Activated CD8-positive, alpha-beta T cell treated with anti-CD3 and anti-CD28 coated beads for 36 hours (primary cell): ENCODE data around the gene CIITA. TPM values are rescaled to one million over a fixed set of nuclear protein-coding genes. Genes with fewer than 3 reads are reported as not detected.

Source experiments
- ATAC-seq: fragments of 200-7000 bp; cut with Tn5 transposase; one replicate; pipeline ENCODE4 v1.10.0; 2021; ENCODE audit warnings: mild to moderate bottlenecking, moderate library complexity
- CTCF ChIA-PET: fragments of 350-600 bp; sonication (Branson Sonifier 250); formaldehyde crosslinking; loops from one replicate; lab custom pipeline; 2021; ENCODE audit warnings: antibody characterized with exemption; lab: Charles Lee
- POLR2A ChIA-PET: fragments of 350-600 bp; sonication (Branson Sonifier 250); formaldehyde crosslinking; loops from one replicate; lab custom pipeline; 2021; ENCODE audit warnings: antibody characterized with exemption; lab: Charles Lee
- DNase-seq: peaks from one replicate; pipeline ENCODE4 v3.0.0-alpha.2; 2020
- H3K27ac Mint-ChIP-seq: one replicate; pipeline ENCODE4 v1.8.0; 2021; ENCODE audit warnings: mild to moderate bottlenecking, mixed read lengths
- H3K27me3 Mint-ChIP-seq: one replicate; pipeline ENCODE4 v1.8.0; 2021; ENCODE audit warnings: mixed read lengths
- H3K36me3 Mint-ChIP-seq: one replicate; pipeline ENCODE4 v1.8.0; 2021; ENCODE audit warnings: low read depth, mixed read lengths
- H3K4me1 Mint-ChIP-seq: one replicate; pipeline ENCODE4 v1.8.0; 2021; ENCODE audit warnings: low read depth, mixed read lengths
- H3K4me3 Mint-ChIP-seq: one replicate; pipeline ENCODE4 v1.8.0; 2021; ENCODE audit warnings: mild to moderate bottlenecking, moderate library complexity, mixed read lengths
- H3K9me3 Mint-ChIP-seq: one replicate; pipeline ENCODE4 v1.8.0; 2021; ENCODE audit warnings: mixed read lengths
- CTCF ChIP-seq: fragments of 200-600 bp; IDR thresholded peaks from one replicate; pipeline ENCODE4 v1.8.0; 2022; ENCODE audit warnings: antibody characterized with exemption, mild to moderate bottlenecking
- intact Hi-C: fragments of 100-400 bp; cut with micrococcal nuclease; formaldehyde crosslinking; loops from one replicate; pipeline ENCODE4 v1.10.0; 2022
- total RNA-seq, 2 experiments: library from RNA; stranded (reverse); gene quantifications; one replicate each; pipeline ENCODE4 v1.2.3, GENCODE V29; 2021

Gene CIITA
- total RNA-seq, 2 experiments from 2014 or later: 4.4 to 5.3 TPM

GRCh38 chr16:10859658-10860057 lies 17.3 kb upstream of the CIITA start:
- Mint-ChIP-seq H3K4me1 (no peaks in the 10 kb centered on the region), H3K4me3 (no peak overlapping the region), H3K27ac (no peak overlapping the region), H3K27me3 (peaks cover 3% of the 10 kb centered on the region), H3K9me3 (peaks cover 8% of the 10 kb centered on the region), H3K36me3 (no peaks in the 10 kb centered on the region)
- intact Hi-C loops: no loop called here
- TF ChIP-seq CTCF: no peak
- ChIA-PET POLR2A (no interaction called here), CTCF (interaction anchor here (1.7 kb wide), 1 partner anchor 59 kb away, joined by 4 read pairs; no protein-coding TSS in a partner anchor)
- DNase-seq: no peak
- no peak for ATAC-seq

GRCh38 chr16:10862438-10862837 lies 14.6 kb upstream of the CIITA start:
- ATAC-seq (no peak), DNase-seq (no peak)
- Mint-ChIP-seq H3K27me3 (peaks cover 7% of the 10 kb centered on the region), H3K36me3 (no peaks in the 10 kb centered on the region), H3K27ac (no peak overlapping the region), H3K4me1 (no peaks in the 10 kb centered on the region), H3K4me3 (no peak overlapping the region), H3K9me3 (peaks cover 8% of the 10 kb centered on the region)
- ChIA-PET POLR2A (no interaction called here), CTCF (interaction anchor here (0.9 kb wide), 1 partner anchor 341 kb away, joined by 3 read pairs; no protein-coding TSS in a partner anchor)
- TF ChIP-seq CTCF: no peak
- intact Hi-C loops: no loop called here

- TF ChIP-seq CTCF: no peak
- H3K4me3 Mint-ChIP-seq: no peak overlapping the region
- no peaks in the 10 kb centered on the region for H3K36me3 Mint-ChIP-seq
- peaks cover 11% of the 10 kb centered on the region for H3K27me3 Mint-ChIP-seq
- intact Hi-C loops: no loop called here
- POLR2A ChIA-PET: interaction anchor here (0.7 kb wide), 1 partner anchor 335 kb away, joined by 3 read pairs; no protein-coding TSS in a partner anchor
- H3K4me1 Mint-ChIP-seq: peaks cover 30% of the 10 kb centered on the region
- H3K27ac Mint-ChIP-seq: no peak overlapping the region
- ATAC-seq (no peak), DNase-seq (no peak)
- CTCF ChIA-PET: no interaction called here
- H3K9me3 Mint-ChIP-seq: no peaks in the 10 kb centered on the region
Observed at GRCh38 chr16:10865991-10866966, 10.7 kb upstream of the CIITA start.

DNA sequence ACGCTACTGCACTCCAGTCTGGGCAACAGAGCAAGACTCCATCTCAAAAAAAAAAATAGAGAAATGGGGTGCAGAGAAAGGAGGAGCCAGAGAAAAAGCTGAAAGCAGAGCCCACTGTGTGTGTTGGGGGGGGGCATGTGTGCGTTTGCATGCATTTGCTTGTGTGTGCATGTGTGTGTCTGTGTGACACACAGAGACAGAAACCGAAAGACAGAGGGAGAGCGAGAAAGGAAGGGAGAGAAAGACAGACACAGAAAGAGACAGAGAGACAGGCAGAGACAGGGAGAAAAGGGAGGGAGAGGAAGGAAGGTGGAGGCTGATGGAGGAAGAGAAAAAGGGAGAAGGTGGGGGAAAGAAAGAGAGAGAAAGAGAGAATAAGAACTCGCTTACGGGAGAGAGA lies 9.8 kb upstream of the CIITA start:
- Mint-ChIP-seq H3K36me3 (no peaks in the 10 kb centered on the region), H3K27me3 (peaks cover 12% of the 10 kb centered on the region), H3K27ac (no peak overlapping the region), H3K4me1 (peaks cover 36% of the 10 kb centered on the region), H3K9me3 (no peaks in the 10 kb centered on the region), H3K4me3 (no peak overlapping the region)
- ChIA-PET POLR2A (no interaction called here), CTCF (no interaction called here)
- intact Hi-C loops: no loop called here
- TF ChIP-seq CTCF: no peak
- DNase-seq: no peak
- no peak for ATAC-seq

DNA sequence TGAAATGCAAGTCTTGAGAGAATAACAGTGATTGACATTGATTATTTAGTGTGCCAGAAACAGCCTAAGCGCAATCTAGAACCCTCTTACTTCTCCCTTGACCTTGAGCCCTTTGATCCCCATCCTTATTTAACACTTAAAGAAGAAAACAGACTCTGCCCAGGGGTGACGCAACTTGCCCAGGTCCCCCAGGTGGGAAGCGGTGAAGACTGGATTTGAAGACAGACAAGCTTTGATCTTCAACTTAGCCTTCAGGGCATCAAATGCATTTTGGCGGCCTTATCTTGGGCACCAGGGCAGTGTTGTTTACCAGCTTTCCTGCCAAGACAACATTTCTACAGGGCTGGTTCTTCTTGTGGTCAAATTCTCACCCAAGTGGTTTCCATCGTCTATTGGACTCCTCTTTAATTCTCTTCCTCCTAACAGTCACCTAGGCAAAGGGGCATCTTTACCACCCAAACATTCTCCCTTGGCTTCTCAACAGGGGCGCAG lies 8.9 kb upstream of the CIITA start:
- no peak for TF ChIP-seq CTCF
- DNase-seq: no peak
- Mint-ChIP-seq H3K9me3 (no peaks in the 10 kb centered on the region), H3K36me3 (no peaks in the 10 kb centered on the region), H3K27ac (no peak overlapping the region), H3K27me3 (peaks cover 14% of the 10 kb centered on the region), H3K4me3 (no peak overlapping the region), H3K4me1 (peaks cover 36% of the 10 kb centered on the region)
- ChIA-PET POLR2A (no interaction called here), CTCF (no interaction called here)
- no peak for ATAC-seq
- intact Hi-C loops: no loop called here
